OCI-M1 (cell line): ENCODE data around the gene HDGFL3.
A peak's percentile ranks its signal among the peaks of the same experiment; 100 is the strongest.
"Not testable (repeated sequence)": the region's sequence is repeated elsewhere in the genome, so short reads cannot be mapped to it uniquely, and the experiment has no call there.

ENCODE experiments used
- DNase-seq: peaks from one replicate; lab custom pipeline; 2025; lab: John Stamatoyannopoulos, UW

The HDGFL3 gene

GRCh38 chr15:83207660-83208366, at the start of gene HDGFL3:
Gene HDGFL3, minus strand, starts transcription at chr15:83207823. Its CDS starts 409 bp downstream, at chr15:83207414.
- peak; percentile 73 for DNase-seq

- DNase-seq: no peak
Measured at GRCh38 chr15:83250781-83251180, 43.2 kb upstream of the HDGFL3 start.

- no peak for DNase-seq
Measured at GRCh38 chr15:83249030-83249343, 41.4 kb upstream of the HDGFL3 start.

GRCh38 chr15:83248151-83249029, 40.8 kb upstream of the HDGFL3 start:
- peak; percentile 81 for DNase-seq

GRCh38 chr15:83243634-83244033, 36.0 kb upstream of the HDGFL3 start:
- no peak for DNase-seq

- no peak for DNase-seq
Measured at GRCh38 chr15:83230242-83230641, 22.6 kb upstream of the HDGFL3 start.

- no peak for DNase-seq
Measured at GRCh38 chr15:83225449-83225848, 17.8 kb upstream of the HDGFL3 start.

GRCh38 chr15:83221781-83222180, 14.2 kb upstream of the HDGFL3 start:
- not testable (repeated sequence) for DNase-seq

- DNase-seq: peak; percentile 58
Measured at GRCh38 chr15:83219026-83219425, 11.4 kb upstream of the HDGFL3 start.

- DNase-seq: no peak
Measured at GRCh38 chr15:83215306-83215705, 7.7 kb upstream of the HDGFL3 start.

GRCh38 chr15:83210619-83211018, 3.0 kb upstream of the HDGFL3 start:
- DNase-seq: peak; percentile 15

- peak; percentile 24 for DNase-seq
Measured at GRCh38 chr15:83209333-83209732, 1.7 kb upstream of the HDGFL3 start.

- DNase-seq: peak; percentile 66
Measured at GRCh38 chr15:83208367-83208661, 691 bp upstream of the HDGFL3 start.

- peak; percentile 58 for DNase-seq
Measured at GRCh38 chr15:83207009-83207659, 489 bp downstream of the HDGFL3 start.

- DNase-seq: peak; percentile 56
Measured at GRCh38 chr15:83206526-83207008, 1.1 kb downstream of the HDGFL3 start.

GRCh38 chr15:83205725-83206324, 1.8 kb downstream of the HDGFL3 start:
- DNase-seq: peak; percentile 50

GRCh38 chr15:83204697-83205096, 2.9 kb downstream of the HDGFL3 start:
- DNase-seq: peak; percentile 11

GRCh38 chr15:83203543-83203942, 4.1 kb downstream of the HDGFL3 start:
- no peak for DNase-seq

- DNase-seq: peak; percentile 11
Measured at GRCh38 chr15:83200589-83200988, 7.0 kb downstream of the HDGFL3 start.

- no peak for DNase-seq
Measured at GRCh38 chr15:83200162-83200561, 7.5 kb downstream of the HDGFL3 start.

- no peak for DNase-seq
Measured at GRCh38 chr15:83199288-83199687, 8.3 kb downstream of the HDGFL3 start.

GRCh38 chr15:83198476-83198875, 9.1 kb downstream of the HDGFL3 start:
- no peak for DNase-seq
